Loucy (cell line): Measurements from ENCODE around the gene PPTC7.

Experiments used
- CTCF ChIP-seq: fragments of 200-600 bp; sonication (generic); conservative IDR thresholded peaks from 2 replicates; pipeline ENCODE4 v1.5.1; 2014; ENCODE audit warnings: mild to moderate bottlenecking, antibody characterized with exemption, low read length
- EZH2phosphoT487 ChIP-seq: fragments of 200-600 bp; IDR thresholded peaks from 2 replicates; pipeline ENCODE4 v1.6.1; 2018; ENCODE audit warnings: antibody characterized with exemption, mild to moderate bottlenecking, moderate library complexity, borderline replicate concordance

- no peak for TF ChIP-seq CTCF
- no peak for TF ChIP-seq EZH2phosphoT487
Measured at GRCh38 chr12:110585231-110585799, 2.2 kb upstream of the PPTC7 start.
